Hepatocyte (in vitro differentiated cells): ENCODE measurements around the gene PCDHGA9. TPM values are rescaled to one million over a fixed set of nuclear protein-coding genes. Genes with fewer than 3 reads are reported as not detected.

Experiments used
- DNase-seq: peaks from one replicate; pipeline ENCODE4 v3.0.0-alpha.2; 2016; ENCODE audit warnings: low spot score
- H2AFZ ChIP-seq: fragments of 200-600 bp; sonication (generic); 2 replicates; pipeline ENCODE4 v1.6.0; 2016; ENCODE audit warnings: antibody characterized with exemption, mild to moderate bottlenecking
- H3K27ac ChIP-seq: fragments of 200-600 bp; sonication (generic); 2 replicates; pipeline ENCODE4 v1.5.1; 2016; ENCODE audit warnings: mild to moderate bottlenecking
- H3K27me3 ChIP-seq: fragments of 200-600 bp; sonication (generic); 2 replicates; pipeline ENCODE4 v1.6.1; 2016
- H3K36me3 ChIP-seq: fragments of 200-600 bp; sonication (generic); replicated peaks from 2 replicates; pipeline ENCODE4 v1.5.1; 2016; ENCODE audit warnings: low read depth; ENCODE audit not compliant: insufficient read depth
- H3K4me1 ChIP-seq: fragments of 200-600 bp; sonication (generic); 2 replicates; pipeline ENCODE4 v1.5.1; 2016; ENCODE audit warnings: mild to moderate bottlenecking, moderate library complexity; ENCODE audit not compliant: insufficient read depth
- H3K4me2 ChIP-seq: fragments of 200-600 bp; sonication (generic); 2 replicates; pipeline ENCODE4 v1.6.0; 2016
- H3K4me3 ChIP-seq: fragments of 200-600 bp; sonication (generic); 2 replicates; pipeline ENCODE4 v1.5.1; 2016; ENCODE audit warnings: mild to moderate bottlenecking
- H3K79me2 ChIP-seq: fragments of 200-600 bp; sonication (generic); 2 replicates; pipeline ENCODE4 v1.6.0; 2017; ENCODE audit warnings: mild to moderate bottlenecking
- H3K9me2 ChIP-seq: fragments of 200-600 bp; sonication (generic); replicated peaks from 2 replicates; pipeline ENCODE4 v1.6.0; 2017; ENCODE audit warnings: mild to moderate bottlenecking; ENCODE audit not compliant: insufficient read depth
- H3K9me3 ChIP-seq: fragments of 200-600 bp; sonication (generic); 2 replicates; pipeline ENCODE4 v1.5.1; 2016; ENCODE audit warnings: low read depth, mild to moderate bottlenecking
- H4K20me1 ChIP-seq: fragments of 200-600 bp; sonication (generic); 2 replicates; pipeline ENCODE4 v1.6.0; 2016; ENCODE audit warnings: mild to moderate bottlenecking; ENCODE audit not compliant: insufficient read depth, poor library complexity, severe bottlenecking
- CTCF ChIP-seq: fragments of 200-600 bp; sonication (generic); IDR thresholded peaks from 2 replicates; pipeline ENCODE4 v1.5.1; 2016; ENCODE audit warnings: antibody characterized with exemption, mild to moderate bottlenecking; ENCODE audit not compliant: poor library complexity
- EZH2 ChIP-seq: fragments of 200-600 bp; sonication (generic); IDR thresholded peaks from 2 replicates; pipeline ENCODE4 v1.6.1; 2016; ENCODE audit warnings: antibody characterized with exemption, mild to moderate bottlenecking, borderline replicate concordance
- EZH2phosphoT487 ChIP-seq: fragments of 200-600 bp; sonication (generic); IDR thresholded peaks from one replicate; pipeline ENCODE4 v1.6.1; 2018; ENCODE audit warnings: antibody characterized with exemption, mild to moderate bottlenecking, low read depth, moderate library complexity; ENCODE audit not compliant: unreplicated experiment, severe bottlenecking
- WGBS: methylation state at CpG from one replicate; pipeline ENCODE4 v1.1.6; 2016; ENCODE audit warnings: low lambda C conversion rate; ENCODE audit errors: missing lambda C conversion rate; 5-methylcytosine and 5-hydroxymethylcytosine counted together
- polyA plus RNA-seq: library from polyadenylated mRNA; unstranded; fragments of >200 nt; fragmentation: Nextera tagmentation; extraction: Ambion mirVana; gene quantifications from 2 replicates; pipeline ENCODE4 v1.2.1, GENCODE V29; 2016
- total RNA-seq: library from RNA; depleted of rRNA; stranded (reverse); fragments of >200 nt; gene quantifications from 2 replicates; pipeline ENCODE4 v1.2.3, GENCODE V29; 2014

PCDHGA9 gene
- total and polyA plus RNA-seq, 2 experiments from 2014 or later = 1.2 TPM; not detected in 1

GRCh38 chr5:141366016-141366896, 36.3 kb upstream of the PCDHGA9 start:
- no peaks in the 10 kb centered on the region for H3K4me1 ChIP-seq
- TF ChIP-seq EZH2 (no peak), CTCF (no peak), EZH2phosphoT487 (no peak)
- H2AFZ ChIP-seq = no peak overlapping the region
- 96% methylated on average over 43 of the region's 46 CpGs for WGBS
- H3K27me3 ChIP-seq = no peaks in the 10 kb centered on the region
- no peak overlapping the region for H3K4me2 ChIP-seq
- H3K79me2 ChIP-seq = no peaks in the 10 kb centered on the region
- H3K27ac ChIP-seq = no peak overlapping the region
- peaks cover 5% of the 10 kb centered on the region for H3K9me3 ChIP-seq
- DNase-seq = no peak
- H3K36me3 ChIP-seq = no peaks in the 10 kb centered on the region
- H3K4me3 ChIP-seq = no peak overlapping the region
- H4K20me1 ChIP-seq = no peaks in the 10 kb centered on the region
- no peaks in the 10 kb centered on the region for H3K9me2 ChIP-seq

- Histone ChIP-seq H4K20me1 (no peaks in the 10 kb centered on the region), H3K36me3 (no peaks in the 10 kb centered on the region), H3K4me3 (no peak within 1 kb of the TSS), H3K79me2 (no peaks in the 10 kb centered on the region), H3K4me1 (no peaks in the 10 kb centered on the region), H3K4me2 (no peak within 1 kb of the TSS), H2AFZ (no peak within 1 kb of the TSS), H3K9me2 (no peaks in the 10 kb centered on the region), H3K27me3 (no peaks in the 10 kb centered on the region), H3K9me3 (no peaks in the 10 kb centered on the region), H3K27ac (no peak within 1 kb of the TSS)
- WGBS = 90% methylated on average over 32 of the region's 32 CpGs
- DNase-seq = no peak
- TF ChIP-seq CTCF = no peak
- TF ChIP-seq EZH2phosphoT487 = no peak
- TF ChIP-seq EZH2 = no peak
Measured at GRCh38 chr5:141369994-141370848, 32.4 kb upstream of the PCDHGA9 start, which contains the start of gene PCDHGB3. Gene PCDHGB3, plus strand, starts transcription at chr5:141370242. Its CDS starts 153 bp downstream, at chr5:141370395.

DNA sequence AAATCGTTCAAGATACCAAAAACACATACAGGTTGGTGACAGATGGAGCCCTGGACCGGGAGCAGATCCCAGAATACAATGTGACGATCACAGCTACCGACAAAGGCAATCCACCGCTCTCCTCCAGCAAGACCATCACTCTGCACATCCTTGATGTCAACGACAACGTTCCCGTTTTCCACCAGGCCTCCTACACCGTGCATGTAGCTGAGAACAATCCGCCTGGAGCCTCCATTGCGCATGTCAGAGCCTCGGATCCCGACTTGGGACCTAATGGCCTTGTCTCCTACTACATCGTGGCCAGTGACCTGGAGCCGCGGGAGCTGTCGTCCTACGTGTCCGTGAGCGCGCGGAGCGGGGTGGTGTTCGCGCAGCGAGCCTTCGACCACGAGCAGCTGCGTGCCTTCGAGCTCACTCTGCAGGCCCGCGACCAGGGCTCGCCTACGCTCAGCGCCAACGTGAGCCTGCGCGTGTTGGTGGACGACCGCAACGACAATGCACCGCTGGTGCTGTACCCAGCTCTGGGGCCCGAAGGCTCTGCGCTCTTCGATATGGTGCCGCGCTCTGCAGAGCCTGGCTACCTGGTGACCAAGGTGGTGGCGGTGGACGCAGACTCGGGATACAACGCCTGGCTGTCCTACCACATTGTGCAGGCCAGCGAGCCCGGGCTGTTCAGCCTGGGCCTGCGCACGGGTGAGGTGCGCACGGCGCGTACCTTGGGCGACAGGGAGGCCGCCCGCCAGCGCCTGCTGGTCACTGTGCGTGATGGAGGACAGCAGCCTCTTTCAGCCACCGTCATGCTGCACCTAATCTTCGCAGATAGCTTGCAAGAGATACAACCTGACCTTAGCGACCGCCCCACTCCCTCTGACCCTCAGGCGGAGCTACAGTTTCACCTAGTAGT, 30.8 kb upstream of the PCDHGA9 start:
- WGBS = 97% methylated on average over 65 of the region's 69 CpGs
- no peak for TF ChIP-seq CTCF
- TF ChIP-seq EZH2 = no peak
- TF ChIP-seq EZH2phosphoT487 = no peak
- H3K27me3 ChIP-seq = no peaks in the 10 kb centered on the region

More for the DNA sequence above, 30.8 kb upstream of the PCDHGA9 start:
- Histone ChIP-seq H3K9me2 (no peaks in the 10 kb centered on the region), H3K79me2 (no peaks in the 10 kb centered on the region), H2AFZ (no peak overlapping the region), H4K20me1 (no peaks in the 10 kb centered on the region), H3K4me3 (no peak overlapping the region), H3K36me3 (no peaks in the 10 kb centered on the region), H3K27ac (no peak overlapping the region), H3K4me1 (no peaks in the 10 kb centered on the region), H3K9me3 (no peaks in the 10 kb centered on the region), H3K4me2 (no peak overlapping the region)
- no peak for DNase-seq
